ELF-1 (cell line): ENCODE measurements around the gene SLC4A2.

Source experiments
- DNase-seq: peaks from one replicate; pipeline ENCODE4 v3.0.0-alpha.2; 2016; ENCODE audit warnings: low read depth, low spot score

Gene SLC4A2

DNA sequence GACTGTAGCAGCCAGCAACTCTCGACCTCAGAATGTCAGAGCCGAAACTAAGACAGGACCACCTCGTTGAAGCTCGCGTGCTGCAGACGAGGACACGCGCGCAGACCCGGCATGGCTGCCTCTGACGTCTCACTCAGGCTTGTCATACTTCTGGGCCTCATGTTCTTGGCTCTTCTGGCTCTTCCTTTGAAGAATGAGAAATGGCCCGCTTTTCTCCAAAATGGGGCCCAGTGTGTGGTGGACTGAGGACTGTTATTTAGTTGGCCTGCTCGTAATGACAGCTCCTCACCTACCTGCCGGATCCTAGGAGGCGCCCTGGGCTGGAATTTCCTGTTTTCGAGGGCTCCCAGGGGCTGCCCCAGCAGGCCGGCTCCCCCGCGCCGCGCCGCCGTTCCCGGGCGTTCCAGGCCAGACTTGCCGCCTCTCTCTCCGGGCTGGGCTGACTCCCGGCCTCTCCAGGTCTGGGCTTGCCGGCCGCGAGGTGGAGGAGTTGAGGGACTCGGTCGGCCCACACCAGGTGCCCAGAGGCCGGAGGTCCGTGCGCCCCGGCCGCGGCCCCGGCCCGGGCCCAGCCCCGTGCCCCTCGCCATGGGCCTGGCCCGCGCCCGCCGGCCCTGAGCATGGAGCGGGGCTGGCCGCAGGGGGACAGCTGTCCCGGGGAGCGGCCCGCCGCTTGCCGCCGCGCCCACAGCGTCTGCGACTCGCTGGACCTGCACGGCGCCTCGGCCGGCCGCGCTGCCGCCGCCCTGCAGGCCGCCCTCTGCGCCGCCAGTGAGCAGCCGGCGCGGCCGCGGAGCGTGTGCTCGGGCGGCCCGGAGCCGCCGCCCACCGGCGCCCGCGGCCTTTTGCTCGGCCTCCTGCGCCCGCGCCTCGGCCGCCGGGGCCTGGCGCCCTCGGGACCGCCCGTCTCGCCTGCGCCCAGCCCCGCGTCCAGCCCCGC, 55.0 kb downstream of the SLC4A2 start:
- peak; percentile 69 for DNase-seq

DNA sequence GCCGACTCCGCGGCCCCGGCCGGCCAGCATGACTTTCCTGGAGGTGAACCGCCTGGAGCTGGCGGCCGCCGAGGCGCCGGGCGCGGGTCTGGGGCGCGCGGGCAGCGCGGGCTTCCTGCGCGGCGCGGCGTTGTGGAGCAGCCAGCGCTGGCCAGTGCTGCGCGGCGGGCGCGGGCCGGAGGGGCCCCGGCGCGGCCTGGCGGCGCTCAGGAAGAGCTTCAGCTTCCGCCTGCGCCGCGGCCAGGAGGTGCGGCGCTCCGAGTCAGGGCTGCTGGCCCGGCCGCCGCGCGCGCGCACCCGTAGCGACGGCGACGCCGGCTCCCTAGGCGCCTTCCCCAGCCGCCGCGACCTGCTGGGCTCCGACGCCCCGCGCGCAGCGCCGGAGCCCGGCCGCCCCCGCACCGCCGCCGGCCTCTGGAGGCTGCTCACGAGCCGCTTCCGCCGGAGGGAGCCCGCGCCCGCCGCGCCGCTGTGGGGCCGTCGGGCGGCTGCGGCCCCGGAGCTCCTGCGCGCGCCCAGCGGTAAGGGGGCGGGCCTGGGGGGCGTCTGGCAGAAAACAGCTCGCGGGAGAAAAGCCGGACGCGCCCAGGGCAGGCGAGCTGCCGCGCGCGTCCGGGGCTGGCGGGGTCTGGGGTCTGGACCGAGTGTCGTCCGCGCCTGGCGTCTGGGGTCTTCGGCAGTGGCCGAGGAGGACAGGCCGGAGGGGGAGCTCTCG, 55.9 kb downstream of the SLC4A2 start:
- DNase-seq: peak; percentile 52

DNA sequence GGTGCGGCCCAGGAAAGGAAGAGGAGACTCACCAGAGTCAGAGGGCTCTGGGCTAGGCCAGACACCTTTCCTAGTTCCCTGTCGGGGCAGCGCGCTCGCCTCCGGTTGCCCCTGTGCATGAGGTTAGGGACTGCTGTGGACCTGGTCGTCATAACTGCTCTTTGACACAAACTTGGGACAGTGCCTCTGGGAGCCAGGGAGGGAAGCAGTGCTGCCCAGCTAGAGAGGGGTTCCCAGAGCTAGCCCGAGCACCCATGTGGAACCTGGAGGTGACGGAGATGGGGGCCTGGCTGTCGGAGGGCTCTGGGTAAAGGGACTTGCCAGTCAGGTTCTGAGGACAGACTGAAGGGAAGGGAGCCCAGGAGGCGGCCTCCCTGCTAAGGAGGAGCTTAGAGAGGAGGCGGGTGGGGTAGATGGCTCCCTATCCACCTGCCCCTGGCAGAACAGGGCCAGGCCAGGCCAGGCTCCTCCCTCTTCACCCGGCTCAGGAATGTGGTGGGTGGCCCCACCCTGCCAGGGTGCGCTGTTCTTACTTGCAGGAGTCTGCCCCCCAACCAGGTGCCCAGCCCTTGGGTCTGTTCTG, 56.5 kb downstream of the SLC4A2 start:
- peak; percentile 57 for DNase-seq

DNA sequence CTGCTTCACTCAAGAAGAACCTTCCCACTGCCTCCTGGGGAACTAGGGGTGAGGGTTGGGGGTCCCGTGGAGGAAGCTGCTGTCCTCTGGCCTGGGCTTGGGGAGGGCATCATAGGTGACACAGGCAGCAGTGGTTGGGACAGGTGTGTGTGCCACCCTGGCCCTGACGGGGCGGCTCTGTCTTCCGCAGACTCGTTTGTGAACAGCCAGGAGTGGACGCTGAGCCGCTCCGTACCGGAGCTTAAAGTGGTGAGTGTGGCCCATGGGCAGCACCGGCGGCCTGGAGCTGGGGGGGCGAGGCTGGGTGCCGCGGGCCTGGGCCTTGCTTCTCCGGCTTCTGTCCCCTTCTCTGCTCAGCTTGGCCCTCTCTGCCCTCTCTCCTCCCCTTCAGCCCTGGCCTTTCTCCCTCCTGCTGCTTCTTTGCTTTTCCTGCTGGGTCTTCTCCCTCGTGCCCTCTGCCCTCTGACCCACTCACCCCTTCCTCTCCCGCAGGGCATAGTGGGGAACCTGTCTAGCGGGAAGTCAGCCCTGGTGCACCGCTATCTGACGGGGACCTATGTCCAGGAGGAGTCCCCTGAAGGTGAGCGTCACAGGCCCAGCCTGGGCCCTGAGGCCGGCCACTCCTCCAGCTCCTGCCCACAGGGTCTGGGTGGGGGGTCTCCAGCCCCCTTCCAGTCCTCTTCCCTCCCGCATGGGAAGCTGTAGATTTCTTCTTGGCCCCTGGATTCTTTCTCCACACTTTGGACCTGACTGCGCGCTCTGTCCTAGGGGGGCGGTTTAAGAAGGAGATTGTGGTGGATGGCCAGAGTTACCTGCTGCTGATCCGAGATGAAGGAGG, 57.4 kb downstream of the SLC4A2 start:
- no peak for DNase-seq

DNA sequence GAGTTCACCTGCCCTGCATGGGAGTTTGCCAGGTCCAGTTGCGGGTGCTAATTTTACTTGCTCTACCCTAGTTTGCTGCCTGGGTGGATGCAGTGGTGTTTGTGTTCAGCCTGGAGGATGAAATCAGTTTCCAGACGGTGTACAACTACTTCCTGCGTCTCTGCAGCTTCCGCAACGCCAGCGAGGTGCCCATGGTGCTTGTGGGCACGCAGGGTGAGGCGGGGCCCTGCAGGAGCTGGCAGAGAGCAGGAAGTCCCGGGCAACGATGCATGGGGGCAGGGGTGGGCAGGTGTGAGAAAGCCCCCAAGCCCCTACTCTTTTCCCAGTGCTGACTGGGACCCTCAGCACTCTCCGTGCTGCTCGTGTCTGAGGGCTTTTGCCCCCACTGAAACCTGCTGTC, 58.2 kb downstream of the SLC4A2 start:
- no peak for DNase-seq

DNA sequence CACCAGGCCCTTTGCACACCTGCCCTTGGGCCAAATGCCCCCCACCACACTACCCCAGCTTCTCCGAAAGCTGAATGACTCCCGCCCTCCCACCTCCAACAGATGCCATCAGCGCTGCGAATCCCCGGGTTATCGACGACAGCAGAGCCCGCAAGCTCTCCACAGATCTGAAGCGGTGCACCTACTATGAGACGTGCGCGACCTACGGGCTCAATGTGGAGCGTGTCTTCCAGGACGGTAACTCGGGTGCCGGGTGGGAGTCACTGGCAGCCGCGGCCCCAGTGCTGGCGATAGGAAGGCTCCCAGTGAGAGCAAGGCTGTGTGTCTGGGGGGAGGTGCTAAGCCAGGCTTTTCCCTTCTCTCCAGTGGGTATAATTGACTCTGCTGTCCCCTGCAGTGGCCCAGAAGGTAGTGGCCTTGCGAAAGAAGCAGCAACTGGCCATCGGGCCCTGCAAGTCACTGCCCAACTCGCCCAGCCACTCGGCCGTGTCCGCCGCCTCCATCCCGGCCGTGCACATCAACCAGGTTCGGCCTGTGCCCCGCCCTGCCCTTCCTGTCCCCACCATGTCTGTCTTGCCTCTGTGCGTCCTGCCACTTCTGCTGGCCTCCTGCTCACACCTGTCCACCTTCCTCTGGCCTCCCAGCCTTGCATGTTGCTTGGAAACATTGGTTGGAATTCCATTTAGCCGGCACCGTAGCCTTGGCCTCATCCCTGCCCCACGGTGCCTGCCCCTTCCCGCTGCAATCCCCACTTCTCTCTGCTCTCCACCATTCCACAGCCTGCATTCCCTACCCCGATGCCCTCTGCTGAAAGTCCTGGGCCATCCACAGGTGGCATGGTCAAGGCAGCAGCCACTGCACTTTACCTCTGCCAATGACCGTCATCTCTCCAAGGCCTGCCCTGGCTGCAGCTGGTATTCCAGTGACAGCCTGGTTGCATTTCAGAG, 59.0 kb downstream of the SLC4A2 start:
- no peak for DNase-seq

DNA sequence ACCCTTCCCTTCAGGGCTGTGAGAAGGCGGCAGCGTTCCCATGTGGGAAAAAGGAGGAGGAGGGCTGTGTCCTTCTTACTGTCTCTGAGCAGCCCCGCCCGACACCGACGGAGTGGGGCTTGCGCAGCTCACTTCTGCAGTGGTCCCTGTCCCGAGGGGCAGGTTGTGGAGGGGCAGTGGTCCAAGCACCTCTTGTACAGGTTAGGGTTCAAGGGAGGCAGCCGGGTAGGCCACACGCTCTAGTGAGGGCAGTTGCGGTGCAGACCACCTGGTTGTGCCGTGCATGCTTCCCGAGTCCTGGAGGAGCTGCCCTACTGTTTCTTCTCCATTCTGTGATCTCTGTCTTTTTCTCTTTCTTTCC, 59.6 kb downstream of the SLC4A2 start:
- DNase-seq: no peak

DNA sequence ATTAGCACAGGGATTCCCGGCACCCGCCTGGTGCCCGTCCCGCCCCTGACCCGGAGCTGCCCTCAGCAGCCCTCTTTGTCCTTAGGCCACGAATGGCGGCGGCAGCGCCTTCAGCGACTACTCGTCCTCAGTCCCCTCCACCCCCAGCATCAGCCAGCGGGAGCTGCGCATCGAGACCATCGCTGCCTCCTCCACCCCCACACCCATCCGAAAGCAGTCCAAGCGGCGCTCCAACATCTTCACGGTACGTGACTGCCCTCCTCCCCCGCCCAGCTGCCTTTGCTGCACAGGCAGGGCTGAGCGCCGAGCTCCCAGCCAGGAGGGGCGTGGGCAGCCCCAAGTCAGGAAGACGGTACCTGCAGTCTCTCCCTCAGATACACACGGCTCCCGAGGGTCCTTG, 60.5 kb downstream of the SLC4A2 start:
- DNase-seq: no peak

DNA sequence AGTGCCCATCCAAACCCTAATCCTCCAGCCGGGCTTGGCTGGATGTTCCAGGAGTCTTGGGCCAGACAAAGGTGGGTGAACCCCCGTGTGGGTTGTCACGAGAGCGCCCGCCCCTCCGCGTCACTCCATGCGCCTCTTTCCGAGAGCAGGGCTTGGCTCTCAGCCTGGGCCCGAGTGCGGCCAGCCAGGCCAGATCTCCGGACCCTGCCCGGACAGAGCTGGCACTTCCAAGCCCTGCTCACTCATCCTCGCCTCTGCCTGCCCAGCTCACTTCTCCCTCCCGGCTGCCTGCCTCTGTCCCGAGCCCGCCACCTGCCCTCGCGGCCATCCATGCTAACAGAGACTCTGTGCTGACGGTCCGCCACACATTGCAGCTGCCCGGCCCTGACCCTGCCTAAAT, 61.5 kb downstream of the SLC4A2 start:
- DNase-seq: no peak

DNA sequence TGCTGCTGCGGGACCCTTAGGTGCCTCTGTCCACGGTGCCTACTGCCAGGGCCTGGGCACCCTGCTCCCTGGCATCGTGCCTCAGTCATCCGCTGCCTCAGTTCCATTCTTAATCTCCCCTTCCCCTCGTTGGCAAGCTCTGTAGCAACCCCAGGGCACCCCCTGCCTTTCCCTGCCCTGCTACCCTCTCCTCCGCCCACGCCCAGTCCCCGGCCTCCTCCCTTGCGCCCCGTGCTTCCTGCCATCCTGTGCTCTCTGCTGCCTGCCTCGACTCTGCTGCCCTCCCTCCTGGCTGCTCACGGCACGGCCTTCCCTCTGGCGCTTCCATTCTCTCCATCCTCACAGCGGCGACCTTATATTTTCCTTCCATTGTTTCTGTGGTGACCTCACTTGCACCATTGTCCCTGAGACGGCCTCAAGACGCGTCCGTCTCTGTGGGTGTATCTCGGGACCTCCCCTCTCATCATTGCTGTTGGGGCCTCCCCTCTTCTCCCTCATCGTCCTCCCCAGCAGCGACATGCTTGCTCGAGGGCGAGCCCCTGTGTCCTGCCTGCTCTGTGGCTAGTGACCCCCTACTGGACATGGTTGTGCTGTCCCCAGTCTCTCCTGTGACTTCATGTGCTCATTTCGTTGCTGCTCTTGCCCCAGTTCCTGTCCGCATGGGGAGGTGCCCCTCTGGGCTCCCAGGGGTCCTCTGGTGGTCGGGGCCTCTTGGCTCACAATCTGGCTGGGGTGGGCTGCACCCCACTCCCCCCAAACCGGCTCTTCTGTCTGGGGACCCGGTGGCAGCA, 62.2 kb downstream of the SLC4A2 start:
- DNase-seq: no peak

DNA sequence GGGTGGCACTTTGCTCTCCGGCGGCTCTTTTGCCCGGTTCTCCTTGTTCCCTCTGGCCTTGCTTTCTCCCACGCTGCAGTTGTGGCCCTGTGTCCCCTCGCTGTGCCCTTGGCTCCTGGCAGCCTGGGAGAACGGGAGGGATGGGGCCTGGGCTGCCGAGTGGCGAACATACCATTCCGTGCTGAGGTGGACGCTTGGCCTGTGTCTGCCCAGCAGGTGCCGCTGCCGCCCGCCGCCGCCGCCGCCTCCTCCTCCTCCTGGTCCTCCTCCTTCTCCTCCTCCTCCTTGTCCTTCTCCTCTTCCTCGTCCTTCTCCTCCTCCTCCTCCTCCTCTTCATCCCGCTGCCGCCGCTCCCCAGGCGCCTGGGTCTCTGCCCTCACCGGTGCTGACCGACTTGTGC, 62.9 kb downstream of the SLC4A2 start:
- DNase-seq: peak; percentile 80

DNA sequence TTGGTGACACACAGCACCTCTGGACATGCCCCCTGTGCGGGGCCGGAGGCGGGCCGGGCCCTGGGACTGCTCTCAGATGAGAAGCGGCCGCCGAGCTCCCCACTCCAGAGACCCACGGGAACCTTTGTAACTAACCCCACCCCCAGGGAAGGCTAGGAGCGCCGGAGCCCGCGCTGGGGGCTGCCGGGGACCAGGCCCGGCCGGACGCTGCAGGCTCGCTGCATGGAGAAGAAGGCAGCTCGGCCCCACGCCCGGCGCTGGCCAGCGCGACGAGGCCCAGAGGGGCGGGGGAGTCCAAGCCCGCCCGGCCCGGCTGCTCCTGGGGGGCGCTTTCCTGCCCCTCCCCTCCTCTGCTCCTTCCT, 63.4 kb downstream of the SLC4A2 start:
- no peak for DNase-seq

DNA sequence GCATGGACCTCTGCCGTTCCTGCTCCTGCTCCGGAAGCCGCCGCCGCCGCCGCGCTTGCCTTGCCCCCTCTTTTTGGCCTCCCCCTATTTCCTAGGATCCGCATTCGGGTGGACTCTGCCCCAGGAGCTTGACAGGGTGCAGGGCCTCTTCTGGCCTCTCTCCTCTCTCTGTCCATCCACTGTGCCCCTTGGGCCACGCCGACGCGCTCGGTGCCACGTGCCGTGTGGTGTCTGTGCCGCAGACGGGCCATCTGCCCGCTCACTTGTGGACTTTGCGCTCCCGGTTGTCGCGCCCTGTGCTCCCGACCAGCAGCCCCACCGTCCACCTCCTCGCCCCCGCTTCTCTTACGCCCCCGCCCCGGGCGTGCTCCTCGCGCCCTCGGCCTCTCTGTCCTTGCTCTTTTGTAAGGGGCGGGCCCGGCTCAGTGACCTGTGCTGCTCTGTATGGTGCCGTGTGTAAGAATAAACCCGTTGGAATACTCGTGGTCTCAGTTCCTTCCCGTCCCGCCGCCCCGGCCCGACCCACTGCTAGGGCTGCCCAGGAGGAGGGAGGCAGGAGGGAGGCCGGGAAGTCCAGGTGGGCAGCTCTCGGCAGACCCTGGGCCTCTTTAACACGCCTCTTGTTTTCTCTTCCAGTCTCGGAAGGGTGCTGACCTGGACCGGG, 63.9 kb downstream of the SLC4A2 start:
- DNase-seq: no peak

DNA sequence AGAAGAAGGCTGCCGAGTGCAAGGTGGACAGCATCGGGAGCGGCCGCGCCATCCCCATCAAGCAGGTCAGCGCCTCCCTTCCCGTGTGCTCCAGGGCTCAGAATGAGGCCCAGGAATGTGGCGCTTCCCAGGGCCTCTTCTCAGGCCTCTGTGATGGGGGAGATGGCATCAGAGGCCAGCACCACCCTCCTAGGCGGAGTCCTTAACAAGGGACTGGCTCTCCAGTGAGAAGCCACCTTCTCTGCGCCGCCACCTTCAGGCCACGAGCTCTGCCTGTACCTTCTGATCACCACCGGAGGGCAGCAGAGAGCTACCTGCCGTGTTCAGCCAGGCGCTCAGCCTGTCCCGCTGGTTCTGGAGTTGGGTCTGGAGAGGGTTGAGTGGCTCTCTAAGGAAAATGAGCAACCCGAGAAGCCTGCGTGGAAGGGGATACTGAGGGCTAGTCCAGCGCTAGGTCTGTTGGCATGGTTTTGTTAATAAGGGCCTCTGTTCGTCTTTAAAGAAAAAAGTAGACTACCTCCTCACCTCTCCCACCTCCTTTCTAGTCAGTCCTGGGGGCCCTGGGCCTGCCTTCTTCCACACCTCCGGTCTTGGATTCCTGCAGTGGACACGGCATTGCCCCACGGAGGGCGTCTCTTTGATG, 64.6 kb downstream of the SLC4A2 start:
- DNase-seq: peak; percentile 95

DNA sequence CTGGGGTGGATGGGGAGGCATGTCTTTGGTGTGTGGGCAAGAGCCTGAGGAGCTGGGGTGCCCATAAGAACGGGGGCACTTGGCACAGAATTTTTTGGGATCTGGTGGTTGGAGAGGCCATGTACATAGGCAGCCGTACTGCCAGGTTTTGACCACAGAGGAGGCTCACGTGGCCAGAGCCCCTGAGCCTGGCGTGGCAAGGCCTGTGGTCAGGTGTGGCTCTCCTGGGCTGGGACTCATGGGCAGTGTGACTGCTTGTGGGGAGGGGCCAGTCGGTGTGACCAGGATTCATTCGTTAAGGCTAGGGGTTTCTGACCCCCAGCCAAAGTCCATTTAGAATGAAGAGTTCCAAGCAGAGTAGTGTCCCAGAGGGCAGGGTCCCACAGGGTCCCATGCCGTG, 65.1 kb downstream of the SLC4A2 start:
- no peak for DNase-seq

DNA sequence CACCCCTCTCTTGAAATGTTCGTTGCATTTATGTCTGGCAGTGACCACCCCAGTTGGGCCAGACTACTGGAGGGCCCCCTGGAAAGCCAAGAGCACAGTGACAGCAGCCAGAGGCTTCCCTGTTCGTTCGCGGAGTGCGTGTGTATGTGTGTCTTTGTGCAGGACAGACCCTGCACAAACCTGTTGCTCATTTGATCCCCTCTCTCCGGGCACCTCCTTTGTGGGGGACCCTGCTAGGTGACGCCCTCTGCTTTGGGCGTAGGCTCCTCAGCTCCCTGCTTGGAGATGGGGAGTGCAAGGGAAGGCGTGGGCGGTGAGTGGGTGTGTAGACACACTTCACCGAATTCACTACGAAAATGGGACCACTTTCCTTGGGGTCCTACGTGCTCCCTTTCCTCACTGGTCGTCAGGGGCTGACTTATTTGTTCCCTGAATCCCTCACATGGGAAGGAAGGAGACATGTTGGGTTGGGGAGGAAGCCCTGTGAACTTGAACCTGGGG, 65.6 kb downstream of the SLC4A2 start:
- no peak for DNase-seq

DNA sequence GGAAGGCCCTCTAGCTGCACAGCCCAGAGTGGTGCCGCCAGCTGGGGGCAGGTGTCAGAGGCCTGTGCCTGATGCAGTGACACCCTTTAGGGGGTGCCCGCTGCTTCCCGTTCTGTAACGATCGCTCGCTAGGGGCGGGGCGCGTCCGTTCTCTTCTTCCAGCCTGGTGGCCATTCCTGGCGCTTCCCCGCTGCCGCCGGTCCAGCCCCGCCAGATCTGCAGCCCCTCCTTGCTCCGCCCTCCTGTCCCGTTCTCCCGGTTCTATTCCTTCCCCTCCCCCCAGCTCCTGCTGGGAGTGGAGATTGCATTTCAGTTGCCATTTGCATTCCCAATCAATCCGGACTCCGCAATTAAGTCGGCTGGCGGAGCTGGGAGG, 66.1 kb downstream of the SLC4A2 start:
- peak; percentile 91 for DNase-seq

DNA sequence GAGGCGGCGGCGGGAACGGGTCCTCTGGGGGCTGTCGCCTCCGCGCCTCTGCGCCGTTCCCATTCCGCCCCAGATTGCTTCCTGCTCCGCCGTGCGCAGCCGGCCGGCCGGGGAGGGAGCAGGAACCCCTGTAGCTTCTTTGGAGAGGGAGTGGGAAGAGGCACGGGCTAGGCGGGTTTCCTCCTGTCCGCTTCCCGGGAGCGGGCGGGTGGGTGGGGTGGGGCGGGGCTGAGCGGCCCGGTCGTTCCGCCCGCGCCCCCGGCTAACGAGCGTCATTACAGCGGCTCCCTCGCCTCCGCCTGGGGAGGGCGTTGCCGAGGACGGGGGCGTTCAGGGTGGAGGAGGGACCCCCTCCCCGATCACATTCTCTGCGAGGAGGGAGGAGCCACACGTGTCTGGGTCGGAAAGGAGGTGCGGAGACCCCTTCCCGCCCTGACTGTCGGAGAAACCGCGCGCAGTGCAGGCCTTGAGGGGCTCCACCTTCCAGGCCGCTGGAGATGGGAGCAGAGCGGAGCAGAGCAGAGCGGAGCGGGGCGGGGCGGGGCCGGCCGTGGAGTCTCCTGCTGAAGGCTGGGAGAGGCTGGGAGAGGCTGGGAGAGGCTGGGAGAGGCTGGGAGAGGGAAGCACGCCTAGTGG, 66.6 kb downstream of the SLC4A2 start:
- no peak for DNase-seq
